Measurements from ENCODE around the gene FAM135A. TPM values are rescaled to one million over a fixed set of nuclear protein-coding genes. Genes with fewer than 3 reads are reported as not detected.

The FAM135A gene
- total and polyA plus RNA-seq, 9 of the 15 experiments (the other 6 are each of a cell fraction or from before 2014, with no cell fraction given): 7.4 to 32.9 (median 19.2) TPM

- TF ChIP-seq CHD7 (IDR thresholded peaks at IDR 0.05; ENCODE audit: low read depth, low read length) (no peak), RBM14 (IDR thresholded peaks at IDR 0.05; ENCODE audit: borderline replicate concordance, insufficient read depth, low read depth, low read length) (no peak), CHCHD3 (CRISPR knock-in tag; IDR thresholded peaks at IDR 0.05) (no peak), SNAPC5 (CRISPR knock-in tag; IDR thresholded peaks at IDR 0.05) (no peak), THRAP3 (IDR thresholded peaks at IDR 0.05; ENCODE audit: borderline replicate concordance) (no peak), ZBTB33 (CRISPR knock-in tag; IDR thresholded peaks at IDR 0.05) (no peak), ZKSCAN8 (CRISPR knock-in tag; IDR thresholded peaks at IDR 0.05) (no peak), BCOR (IDR thresholded peaks at IDR 0.05) (no peak), ZNF511 (CRISPR knock-in tag; IDR thresholded peaks at IDR 0.05) (no peak), CBFA2T3 (IDR thresholded peaks at IDR 0.05) (no peak)
Observed at GRCh38 chr6:70518723-70519122, 105.4 kb downstream of the FAM135A start (continued).
